ELR (cell line): ENCODE data around the gene MEX3B.
A peak's percentile ranks its signal among the peaks of the same experiment; 100 is the strongest.

Experiments
- DNase-seq: peaks from one replicate; pipeline ENCODE4 v3.0.0-alpha.2; 2015; ENCODE audit warnings: low read depth

The MEX3B gene

GRCh38 chr15:82045892-82046665, at the start of gene MEX3B:
TSS of gene MEX3B (minus strand) at chr15:82046018. CDS start at chr15:82045705, 313 bp downstream.
- DNase-seq = peak; percentile 94

GRCh38 chr15:82093774-82094211, 48.0 kb upstream of the MEX3B start:
- peak; percentile 94 for DNase-seq

GRCh38 chr15:82093325-82093724, 47.5 kb upstream of the MEX3B start:
- no peak for DNase-seq

GRCh38 chr15:82091636-82092140, 45.9 kb upstream of the MEX3B start:
- no peak for DNase-seq

DNA sequence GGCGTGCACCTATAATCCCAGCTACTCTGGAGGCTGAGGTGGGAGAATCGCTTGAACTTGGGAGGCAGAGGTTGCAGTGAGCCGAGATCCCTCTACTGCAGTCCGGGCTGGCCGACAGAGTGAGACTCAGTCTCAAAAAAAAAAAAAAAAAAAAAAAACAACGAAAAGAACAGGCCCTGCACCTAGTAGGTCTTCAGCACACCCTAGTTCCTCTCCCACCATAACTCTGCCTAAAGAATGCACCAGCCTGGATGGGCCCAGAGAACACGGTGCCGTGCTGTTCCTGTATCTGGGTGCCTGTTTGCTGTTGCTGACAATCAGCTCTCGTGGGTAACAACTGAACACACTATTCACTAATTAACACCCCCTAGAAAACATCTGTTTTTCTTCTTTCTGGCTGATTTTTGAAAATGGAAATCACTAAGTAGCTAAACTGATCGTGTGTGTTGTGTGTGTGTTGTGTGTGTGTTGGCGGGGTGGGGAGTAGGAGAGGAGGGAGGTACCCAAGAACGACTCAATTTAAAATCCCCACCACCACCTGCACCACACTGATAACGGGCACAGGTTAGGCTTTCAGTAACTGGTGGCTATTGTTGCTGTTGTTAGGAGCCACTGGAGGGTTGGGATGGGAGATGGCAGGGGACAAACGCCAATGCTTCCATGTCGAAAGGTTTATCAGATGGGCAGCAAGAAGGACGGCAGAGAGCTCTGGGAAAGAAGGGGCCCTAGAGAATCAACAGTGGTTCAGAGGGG, 40.6 kb upstream of the MEX3B start:
- no peak for DNase-seq

GRCh38 chr15:82081914-82082762, 36.3 kb upstream of the MEX3B start:
- peak; percentile 88 for DNase-seq

DNA sequence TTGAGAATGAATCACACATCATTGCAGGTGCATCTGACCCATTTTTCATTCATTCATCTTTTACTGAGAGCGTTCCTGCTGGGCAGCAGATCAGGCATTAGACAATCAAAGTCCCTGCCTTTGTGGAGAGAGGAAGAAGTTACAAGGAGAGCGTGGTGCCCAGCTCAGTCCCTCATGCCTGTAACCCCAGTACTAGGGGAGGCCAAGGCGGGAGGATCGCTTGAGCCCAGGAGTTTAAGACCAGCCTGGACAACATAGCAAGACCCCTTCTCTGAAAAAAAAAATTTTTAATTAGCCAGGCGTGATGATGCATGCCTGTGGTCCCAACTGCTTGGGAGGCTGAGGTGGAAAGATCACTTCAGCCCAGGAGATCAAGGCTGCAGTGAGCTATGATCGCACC, 35.0 kb upstream of the MEX3B start:
- DNase-seq = no peak

- no peak for DNase-seq
Observed at GRCh38 chr15:82079736-82080135, 33.9 kb upstream of the MEX3B start.

DNA sequence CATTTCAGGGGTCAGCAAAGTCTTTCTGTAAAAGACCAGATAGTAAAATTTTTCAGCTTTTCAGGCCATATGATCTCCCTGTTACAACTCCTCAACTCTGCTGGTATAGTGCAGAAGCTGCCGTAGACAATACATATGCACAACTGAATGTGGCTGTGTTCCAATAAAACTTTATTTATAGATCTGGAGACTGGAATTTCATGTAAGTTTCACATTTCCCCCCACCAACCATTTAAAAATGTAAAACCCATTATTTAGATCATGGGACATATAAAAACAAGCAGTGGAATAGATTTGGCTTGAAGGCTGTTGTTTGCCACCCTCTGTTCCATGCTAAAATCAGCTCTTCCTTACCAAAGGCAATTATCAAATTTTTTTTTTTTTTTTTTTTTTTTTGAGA, 28.8 kb upstream of the MEX3B start:
- no peak for DNase-seq

GRCh38 chr15:82072926-82073537, 27.2 kb upstream of the MEX3B start:
- no peak for DNase-seq

DNA sequence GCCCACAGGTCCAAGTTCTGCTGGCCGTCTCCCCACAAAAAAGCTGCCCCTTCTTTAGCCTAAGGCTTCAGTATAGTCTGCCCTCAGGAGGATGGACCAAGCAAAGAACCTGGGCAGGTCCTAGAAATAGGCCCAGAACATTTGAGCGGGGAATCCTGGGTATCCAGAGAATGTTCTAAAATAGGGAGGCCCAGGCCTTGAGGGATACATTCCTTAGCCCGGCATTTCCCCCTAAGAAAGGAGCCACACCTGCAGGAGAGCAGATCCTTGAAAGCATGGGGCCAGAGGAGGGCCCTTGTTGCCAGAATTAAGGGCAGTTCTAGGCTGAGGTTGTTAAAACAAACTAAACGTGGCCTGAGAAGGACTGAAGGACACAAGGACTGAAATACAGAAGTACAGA, 20.6 kb upstream of the MEX3B start:
- DNase-seq = no peak

DNA sequence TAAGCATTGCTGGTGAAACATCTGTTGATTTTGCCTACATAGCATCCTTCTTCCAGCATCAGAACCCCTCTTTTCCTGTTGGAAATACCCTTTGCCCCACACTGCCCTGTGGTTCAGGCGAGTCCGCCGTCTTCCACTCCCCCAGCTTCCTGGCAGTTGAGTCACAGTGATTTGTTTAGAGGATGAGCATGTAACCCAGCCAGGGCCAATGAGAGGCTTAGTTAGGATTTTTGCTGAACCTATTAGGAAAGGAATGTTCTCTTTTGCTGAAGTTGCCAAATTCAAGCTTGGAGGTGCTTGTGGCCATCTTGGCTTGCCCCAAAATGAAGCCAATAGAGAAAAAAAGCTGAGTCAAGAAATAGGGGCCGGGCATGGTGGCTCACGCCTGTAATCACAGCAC, 19.0 kb upstream of the MEX3B start:
- DNase-seq = peak; percentile 59

DNA sequence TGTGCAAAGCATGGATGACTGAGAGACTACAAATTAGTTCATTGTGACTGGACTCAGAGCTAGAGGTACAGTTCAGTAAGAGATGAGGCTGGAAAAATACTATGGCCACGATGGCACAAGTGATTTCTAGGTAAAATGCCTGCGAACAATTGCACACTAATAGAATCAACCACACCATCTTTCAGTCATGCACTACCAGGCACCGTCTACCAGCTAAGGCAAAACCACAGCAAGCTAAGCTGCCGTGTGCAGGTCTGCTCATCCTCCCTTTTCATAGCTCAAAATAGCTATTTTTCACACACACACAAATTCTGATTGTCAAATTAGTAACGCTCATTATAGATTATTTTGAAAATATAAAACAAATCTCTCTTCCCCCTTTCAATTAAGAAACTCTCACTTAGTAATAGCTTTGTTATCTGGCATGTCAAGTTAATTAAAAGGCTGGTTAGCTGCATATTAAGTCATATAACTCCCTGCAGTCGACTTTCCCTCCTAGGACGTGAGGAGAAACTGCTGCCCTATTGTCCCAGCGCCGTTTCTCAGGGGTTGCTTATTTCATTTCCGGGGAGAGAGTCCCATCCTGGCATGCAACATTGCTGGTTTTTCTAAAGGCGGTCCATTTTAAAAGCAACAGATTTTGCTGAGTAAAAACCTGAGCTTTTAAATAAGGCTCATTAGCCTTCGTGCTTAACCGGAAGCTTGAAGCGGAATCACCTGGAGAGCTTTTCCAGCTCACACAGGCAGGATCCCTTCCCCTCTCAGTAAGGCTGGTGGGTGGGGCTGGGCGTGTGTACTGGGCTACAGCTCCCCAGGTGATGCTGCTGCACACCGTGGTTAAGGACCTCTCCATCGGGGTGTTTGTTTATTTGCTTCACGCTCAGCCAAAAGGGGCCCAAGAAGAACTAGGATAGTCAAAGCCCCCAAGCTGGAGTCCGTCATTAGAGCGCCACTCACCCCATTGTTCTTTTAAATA, 16.9 kb upstream of the MEX3B start:
- no peak for DNase-seq

DNA sequence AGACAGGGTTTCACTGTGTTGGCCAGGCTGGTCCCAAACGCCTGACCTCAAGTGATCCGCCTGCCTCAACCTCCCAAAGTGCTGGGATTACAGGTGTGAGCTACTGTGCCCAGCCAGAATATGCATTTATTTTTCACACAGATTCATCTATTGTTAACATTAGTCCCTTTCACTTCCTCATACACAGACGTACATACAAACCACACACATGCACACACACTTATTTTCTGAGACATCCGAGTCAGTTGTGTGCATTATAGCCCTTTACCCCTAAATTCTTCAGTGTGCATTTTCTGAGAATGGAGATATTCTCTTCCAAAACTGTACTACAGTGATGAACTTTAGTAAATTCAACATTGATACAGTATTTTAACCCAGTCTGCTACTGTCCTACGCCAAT, 15.0 kb upstream of the MEX3B start:
- DNase-seq = no peak

DNA sequence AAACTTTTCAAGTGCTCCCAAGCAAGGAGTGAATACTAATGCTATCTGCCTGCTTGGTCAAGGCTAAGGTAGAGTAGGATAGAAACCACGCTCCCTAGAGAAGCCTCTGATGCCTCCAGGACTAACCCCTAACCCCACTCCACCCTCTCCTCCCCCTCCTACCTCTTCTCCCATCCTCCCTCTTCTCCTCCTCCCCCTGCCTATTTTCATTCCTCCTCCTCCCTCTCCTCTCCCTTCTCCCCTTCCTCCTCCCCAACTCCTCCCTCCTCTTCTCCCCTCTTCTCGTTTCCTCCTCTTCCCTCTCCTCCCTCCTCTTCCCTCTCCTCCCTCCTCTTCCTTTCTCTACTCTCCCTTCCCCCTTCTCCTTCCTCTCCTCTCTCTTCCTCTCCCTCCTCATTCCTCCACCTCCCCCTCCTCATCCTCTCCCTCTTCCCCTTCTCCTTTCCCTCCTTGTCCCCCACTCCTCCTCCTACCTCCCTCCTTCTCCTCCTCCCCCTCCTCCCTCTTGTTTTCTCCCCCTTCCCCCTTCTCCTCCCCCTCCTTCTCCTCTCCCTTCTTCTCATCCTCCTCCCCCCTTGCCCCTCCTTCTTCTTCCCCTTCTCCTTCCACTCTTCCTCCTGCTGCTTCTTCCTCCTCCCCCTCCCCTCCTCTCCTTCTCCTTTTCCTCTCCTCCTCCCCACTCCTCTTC, 12.8 kb upstream of the MEX3B start:
- no peak for DNase-seq

- no peak for DNase-seq
Observed at GRCh38 chr15:82058026-82058425, 12.2 kb upstream of the MEX3B start.

DNA sequence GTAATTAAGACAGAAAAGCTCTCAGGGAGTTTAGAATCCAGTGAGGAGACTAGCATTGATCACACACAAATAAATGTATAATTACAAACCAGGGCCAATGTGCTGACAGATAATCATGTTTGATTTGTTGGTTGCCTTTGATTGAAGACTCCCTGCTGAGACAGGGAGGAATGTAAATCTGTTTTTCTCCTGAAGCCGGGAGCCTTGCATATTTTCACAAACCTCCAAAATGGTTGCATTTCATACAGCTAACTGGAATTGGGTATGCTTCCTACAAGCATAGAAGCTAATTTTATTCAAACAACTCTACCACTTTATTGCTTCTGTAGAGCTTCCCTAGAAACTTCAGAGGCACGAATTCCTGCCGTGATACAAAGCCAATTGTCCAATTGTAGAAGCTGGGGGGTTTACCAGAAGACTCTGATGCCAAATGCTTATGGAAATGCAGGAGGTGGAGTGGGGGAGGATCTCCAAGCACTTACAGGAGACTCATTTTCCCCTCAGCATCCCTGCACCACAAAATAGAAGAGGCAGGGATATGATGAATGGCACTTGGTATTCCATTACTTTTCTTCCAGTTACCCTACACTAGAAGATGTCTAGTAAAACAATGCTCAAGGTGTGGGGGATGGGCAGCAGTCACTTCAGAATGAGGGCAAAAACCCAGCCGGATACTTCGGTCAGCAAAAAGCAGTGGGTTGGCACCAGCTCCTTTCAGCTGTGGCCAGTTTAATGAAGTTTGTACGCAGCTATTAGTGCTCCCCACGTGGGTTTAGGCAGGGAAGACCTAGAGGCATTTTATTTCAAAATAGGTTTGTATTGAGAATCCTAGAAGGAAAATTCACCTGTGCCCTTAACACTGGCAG, 11.4 kb upstream of the MEX3B start:
- DNase-seq = no peak

DNA sequence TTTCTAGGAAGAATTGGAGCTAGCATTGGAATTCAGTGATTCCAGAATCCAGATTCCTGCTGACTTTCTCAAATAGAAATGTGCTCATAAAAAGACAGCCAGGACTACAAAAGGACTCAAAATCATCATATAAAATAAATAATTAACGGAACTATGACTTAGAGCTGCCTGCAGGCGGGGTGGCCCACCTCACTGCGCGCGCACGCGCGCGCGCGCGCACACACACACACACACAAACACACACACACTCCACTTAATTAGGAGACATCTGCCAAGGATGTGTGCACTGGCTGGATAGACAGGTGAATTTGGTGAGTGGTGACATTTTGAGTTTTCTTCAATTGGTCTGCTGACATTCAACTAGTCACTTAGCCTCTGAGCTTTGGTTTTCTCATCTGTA, 6.9 kb upstream of the MEX3B start:
- no peak for DNase-seq

DNA sequence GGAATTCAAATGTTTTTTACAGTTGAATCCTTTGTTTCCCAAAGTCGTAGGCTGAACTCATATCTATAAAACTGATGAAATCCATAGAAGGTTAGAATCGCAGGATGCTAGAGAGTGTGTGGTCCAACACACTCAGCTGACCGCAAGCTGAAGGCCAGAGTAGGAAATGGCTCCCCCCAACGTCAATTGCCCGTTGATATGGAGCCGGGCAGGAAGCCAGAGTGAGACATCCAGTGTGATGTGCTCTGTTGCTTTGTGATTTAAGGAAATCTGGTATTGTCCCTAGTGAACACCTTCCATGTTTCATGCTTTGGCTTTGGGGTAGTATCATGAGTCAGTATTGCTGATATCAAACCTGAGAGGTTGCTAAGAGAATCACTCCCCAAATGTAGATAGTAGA, 5.8 kb upstream of the MEX3B start:
- DNase-seq = peak; percentile 8
